Brain pericyte (primary cell): ENCODE results near the gene ZNF197.
"Not testable (repeated sequence)": the region's sequence is repeated elsewhere in the genome, so short reads cannot be mapped to it uniquely, and the experiment has no call there.

Experiments used
- DNase-seq: peaks from one replicate; pipeline ENCODE4 v3.0.0-alpha.2; 2012; ENCODE audit warnings: low read depth, low spot score

ZNF197 gene

GRCh38 chr3:44661189-44661588 is 36.4 kb downstream of the ZNF197 start:
- no peak for DNase-seq

GRCh38 chr3:44665173-44665572 is 40.3 kb downstream of the ZNF197 start:
- no peak for DNase-seq

DNA sequence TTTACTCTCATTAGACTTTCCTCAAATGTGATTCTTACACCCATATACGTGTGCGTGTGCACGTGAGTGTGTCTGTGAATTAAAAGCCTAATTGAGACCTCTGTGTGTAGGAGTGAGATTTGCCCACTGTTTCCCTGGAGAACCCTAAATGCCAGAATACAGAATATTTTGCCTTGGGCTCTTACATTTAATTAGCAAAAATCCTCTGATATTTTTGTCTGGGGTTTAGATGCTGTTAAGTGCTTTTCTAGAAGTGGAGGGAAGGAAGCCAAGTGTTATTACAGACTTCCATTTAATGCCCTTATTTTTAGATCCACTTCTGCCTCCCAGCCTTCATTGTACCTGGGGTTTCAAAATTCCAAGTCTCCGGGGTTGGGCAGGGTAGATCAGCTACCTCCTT is 41.5 kb downstream of the ZNF197 start:
- no peak for DNase-seq

GRCh38 chr3:44669760-44670159 is 44.9 kb downstream of the ZNF197 start:
- DNase-seq: no peak

GRCh38 chr3:44673466-44673865 is 48.6 kb downstream of the ZNF197 start:
- DNase-seq: not testable (repeated sequence)

DNA sequence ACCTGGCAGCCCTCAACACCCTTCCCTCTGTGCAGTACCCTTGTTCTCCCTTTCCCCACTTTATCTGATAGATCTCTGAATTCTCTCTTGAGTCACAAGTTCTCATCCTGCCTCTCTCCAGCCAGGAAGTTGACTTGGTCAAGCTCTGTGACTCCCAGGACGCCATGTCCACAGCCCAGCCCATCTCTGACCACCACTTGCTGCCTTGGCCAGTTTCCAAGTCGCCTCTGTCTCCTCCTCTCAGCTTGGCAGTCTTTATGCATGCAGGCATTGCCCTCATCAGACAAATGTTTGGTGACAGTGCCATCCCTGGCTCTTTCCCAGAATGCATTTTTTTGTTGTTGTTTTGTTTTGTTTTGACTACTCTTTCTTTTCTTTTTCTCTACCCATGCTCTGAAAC is 49.4 kb downstream of the ZNF197 start:
- no peak for DNase-seq

DNA sequence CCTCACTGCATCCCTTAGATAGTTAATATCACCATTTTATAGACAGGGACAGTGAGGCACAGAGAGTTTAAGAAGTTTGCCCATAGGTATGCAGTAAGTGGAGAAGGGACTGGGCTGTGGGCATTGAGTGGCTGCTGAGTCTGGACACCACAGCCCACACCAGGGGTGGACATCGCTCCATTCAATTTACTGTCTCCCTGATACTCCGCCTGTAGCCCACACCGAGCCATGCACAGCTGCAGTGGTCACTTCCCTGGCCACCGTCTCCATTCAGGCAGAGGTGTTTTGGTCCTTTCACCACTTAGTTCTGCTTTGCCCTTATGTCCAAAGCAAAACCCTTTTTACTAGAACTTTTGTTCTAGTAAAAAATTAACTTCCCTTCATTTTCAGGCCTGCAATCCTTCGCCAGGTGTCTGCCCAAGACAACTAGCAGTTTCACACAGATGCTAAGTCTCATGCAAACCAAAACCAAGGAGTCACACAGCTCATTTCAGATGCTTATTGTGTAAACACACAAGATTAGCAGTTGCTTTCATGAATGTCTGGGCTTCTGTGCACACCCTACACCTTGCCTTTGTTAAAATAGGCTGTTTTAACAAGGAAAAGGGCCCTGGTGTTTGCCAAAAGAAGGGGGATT is 53.8 kb downstream of the ZNF197 start:
- DNase-seq: no peak

GRCh38 chr3:44680921-44681455 is 56.2 kb downstream of the ZNF197 start:
- DNase-seq: no peak

- no peak for DNase-seq
These were observed 57.5 kb downstream of the ZNF197 start for GRCh38 chr3:44682182-44682896.

- peak; percentile 12 for DNase-seq
These were observed 60.4 kb downstream of the ZNF197 start for GRCh38 chr3:44685128-44685800.

DNA sequence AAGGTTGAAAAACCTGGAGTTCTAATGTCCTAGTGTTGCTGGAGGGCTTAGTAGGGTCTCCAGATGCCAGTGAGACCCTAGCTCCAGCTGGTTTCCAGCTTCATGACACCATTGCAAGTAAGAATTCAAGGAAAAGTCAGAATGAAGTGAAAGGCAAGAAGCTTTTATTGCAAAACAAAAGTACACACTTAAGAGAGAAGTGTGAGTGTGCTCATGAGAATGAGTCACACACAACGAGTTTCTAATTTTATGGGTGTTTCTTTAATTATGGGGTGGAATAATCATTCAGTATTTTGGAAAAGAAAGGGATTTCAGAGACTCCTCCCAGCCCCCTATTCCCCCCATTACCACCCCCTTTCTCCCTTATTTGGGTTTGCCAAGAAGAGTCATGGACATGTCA is 63.1 kb downstream of the ZNF197 start:
- no peak for DNase-seq
